Loucy (cell line): ENCODE data around the gene TPRX1.
"Not testable (repeated sequence)": the region's sequence is repeated elsewhere in the genome, so short reads cannot be mapped to it uniquely, and the experiment has no call there.

Experiments used
- H2AFZ ChIP-seq: fragments of 200-600 bp; sonication (generic); 2 replicates; pipeline ENCODE4 v1.6.0; 2016; ENCODE audit warnings: antibody characterized with exemption, mild to moderate bottlenecking, low read length, moderate library complexity
- H3F3A ChIP-seq: fragments of 200-600 bp; 2 replicates; pipeline ENCODE4 v1.6.0; 2016; ENCODE audit warnings: antibody characterized with exemption, low read depth, mild to moderate bottlenecking
- H3K27me3 ChIP-seq: fragments of 200-600 bp; sonication (generic); 2 replicates; pipeline ENCODE4 v1.6.1; 2014; ENCODE audit warnings: low read length, mild to moderate bottlenecking; ENCODE audit not compliant: insufficient read depth, poor library complexity, severe bottlenecking
- H3K36me3 ChIP-seq: fragments of 200-600 bp; sonication (generic); 2 replicates; pipeline ENCODE4 v1.6.1; 2016; ENCODE audit warnings: low read length; ENCODE audit not compliant: insufficient read depth
- H3K4me1 ChIP-seq: fragments of 200-600 bp; sonication (generic); 2 replicates; pipeline ENCODE4 v1.5.1; 2014; ENCODE audit warnings: low read length, mild to moderate bottlenecking; ENCODE audit not compliant: insufficient read depth, poor library complexity, severe bottlenecking
- H3K4me2 ChIP-seq: fragments of 200-600 bp; sonication (generic); 2 replicates; pipeline ENCODE4 v1.6.0; 2014; ENCODE audit warnings: antibody characterized with exemption, low read length, low read depth, mild to moderate bottlenecking; ENCODE audit not compliant: poor library complexity, severe bottlenecking
- H3K4me3 ChIP-seq: fragments of 200-600 bp; sonication (generic); 2 replicates; pipeline ENCODE4 v1.5.1; 2014; ENCODE audit warnings: low read length, mild to moderate bottlenecking, mixed read lengths; ENCODE audit not compliant: poor library complexity, severe bottlenecking
- H3K79me2 ChIP-seq: fragments of 200-600 bp; sonication (generic); 2 replicates; pipeline ENCODE4 v1.6.1; 2014; ENCODE audit warnings: low read length; ENCODE audit not compliant: insufficient read depth
- H3K9ac ChIP-seq: fragments of 200-600 bp; sonication (generic); 2 replicates; pipeline ENCODE4 v1.6.0; 2014; ENCODE audit warnings: mild to moderate bottlenecking, low read depth, low read length, moderate library complexity; ENCODE audit not compliant: poor library complexity, severe bottlenecking
- H3K9me2 ChIP-seq: fragments of 200-600 bp; sonication (generic); replicated peaks from 2 replicates; pipeline ENCODE4 v1.6.1; 2016; ENCODE audit warnings: low read depth, low read length, mixed read lengths
- H3K9me3 ChIP-seq: fragments of 200-600 bp; sonication (generic); 2 replicates; pipeline ENCODE4 v1.6.1; 2014; ENCODE audit warnings: mild to moderate bottlenecking, antibody characterized with exemption, low read length, low read depth; ENCODE audit not compliant: insufficient read depth
- H4K20me1 ChIP-seq: fragments of 200-600 bp; sonication (generic); 2 replicates; pipeline ENCODE4 v1.6.0; 2014; ENCODE audit warnings: antibody characterized with exemption, low read length, mild to moderate bottlenecking; ENCODE audit not compliant: insufficient read depth, poor library complexity, severe bottlenecking
- EZH2phosphoT487 ChIP-seq: fragments of 200-600 bp; IDR thresholded peaks from 2 replicates; pipeline ENCODE4 v1.6.1; 2018; ENCODE audit warnings: antibody characterized with exemption, mild to moderate bottlenecking, moderate library complexity, borderline replicate concordance
- TF ChIP-seq, protein P1 (sequence below): fragments of 200-600 bp; sonication (generic); conservative IDR thresholded peaks from 2 replicates; pipeline ENCODE4 v1.5.1; 2014; ENCODE audit warnings: mild to moderate bottlenecking, antibody characterized with exemption, low read length

Gene TPRX1

DNA sequence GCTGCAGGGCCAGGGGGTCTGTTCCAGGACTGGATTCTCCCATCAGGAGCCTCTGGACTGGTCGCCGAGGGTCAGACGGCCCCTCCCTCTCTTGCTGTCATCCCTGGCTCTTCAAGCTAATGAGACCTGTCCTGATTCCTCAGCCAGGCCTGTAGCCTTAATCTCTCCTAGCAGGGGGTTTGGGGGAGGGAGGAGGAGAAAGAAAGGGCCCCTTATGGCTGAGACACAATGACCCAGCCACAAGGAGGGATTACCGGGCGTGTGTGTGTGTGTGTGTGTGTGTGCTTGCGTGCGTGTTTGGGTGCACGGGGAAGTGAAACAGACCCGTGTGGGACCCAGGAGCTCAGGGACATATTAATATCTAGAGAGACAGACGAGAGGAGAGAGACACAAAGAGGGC is 15.5 kb upstream of the TPRX1 start:
- Histone ChIP-seq H3K36me3 (no peaks in the 10 kb centered on the region), H3K9me3 (no peaks in the 10 kb centered on the region), H3K9me2 (no peaks in the 10 kb centered on the region), H3K27me3 (no peaks in the 10 kb centered on the region), H3K79me2 (no peaks in the 10 kb centered on the region), H3K4me3 (no peak overlapping the region), H4K20me1 (no peaks in the 10 kb centered on the region), H3K4me2 (no peak overlapping the region), H2AFZ (no peak overlapping the region), H3K4me1 (no peaks in the 10 kb centered on the region), H3K9ac (no peak overlapping the region), H3F3A (no peaks in the 10 kb centered on the region)
- TF ChIP-seq EZH2phosphoT487, result no peak
- TF ChIP-seq, protein P1, sequence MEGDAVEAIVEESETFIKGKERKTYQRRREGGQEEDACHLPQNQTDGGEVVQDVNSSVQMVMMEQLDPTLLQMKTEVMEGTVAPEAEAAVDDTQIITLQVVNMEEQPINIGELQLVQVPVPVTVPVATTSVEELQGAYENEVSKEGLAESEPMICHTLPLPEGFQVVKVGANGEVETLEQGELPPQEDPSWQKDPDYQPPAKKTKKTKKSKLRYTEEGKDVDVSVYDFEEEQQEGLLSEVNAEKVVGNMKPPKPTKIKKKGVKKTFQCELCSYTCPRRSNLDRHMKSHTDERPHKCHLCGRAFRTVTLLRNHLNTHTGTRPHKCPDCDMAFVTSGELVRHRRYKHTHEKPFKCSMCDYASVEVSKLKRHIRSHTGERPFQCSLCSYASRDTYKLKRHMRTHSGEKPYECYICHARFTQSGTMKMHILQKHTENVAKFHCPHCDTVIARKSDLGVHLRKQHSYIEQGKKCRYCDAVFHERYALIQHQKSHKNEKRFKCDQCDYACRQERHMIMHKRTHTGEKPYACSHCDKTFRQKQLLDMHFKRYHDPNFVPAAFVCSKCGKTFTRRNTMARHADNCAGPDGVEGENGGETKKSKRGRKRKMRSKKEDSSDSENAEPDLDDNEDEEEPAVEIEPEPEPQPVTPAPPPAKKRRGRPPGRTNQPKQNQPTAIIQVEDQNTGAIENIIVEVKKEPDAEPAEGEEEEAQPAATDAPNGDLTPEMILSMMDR, result no peak

DNA sequence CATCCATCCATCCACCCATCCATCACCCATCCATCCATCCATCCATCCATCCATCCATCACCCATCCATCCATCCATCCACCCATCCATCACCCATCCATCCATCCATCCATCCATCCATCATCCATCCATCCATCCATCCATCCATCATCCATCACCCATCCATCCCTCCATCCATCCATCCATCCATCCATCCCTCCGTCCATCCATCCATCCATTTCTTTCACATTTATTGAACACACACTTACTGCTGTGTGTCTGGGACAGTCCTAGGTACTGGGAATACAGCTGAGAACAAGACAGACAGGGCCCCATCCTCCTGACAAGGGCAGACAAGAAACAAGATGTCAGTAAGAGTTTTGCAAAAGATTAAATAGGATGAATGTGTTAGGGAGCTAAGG is 13.9 kb upstream of the TPRX1 start:
- not testable (repeated sequence) for H3K4me3 ChIP-seq, H3K79me2 ChIP-seq, H4K20me1 ChIP-seq, H2AFZ ChIP-seq, H3K36me3 ChIP-seq, H3K9ac ChIP-seq, H3K4me2 ChIP-seq, H3K27me3 ChIP-seq, H3F3A ChIP-seq, H3K4me1 ChIP-seq, H3K9me3 ChIP-seq, H3K9me2 ChIP-seq

DNA sequence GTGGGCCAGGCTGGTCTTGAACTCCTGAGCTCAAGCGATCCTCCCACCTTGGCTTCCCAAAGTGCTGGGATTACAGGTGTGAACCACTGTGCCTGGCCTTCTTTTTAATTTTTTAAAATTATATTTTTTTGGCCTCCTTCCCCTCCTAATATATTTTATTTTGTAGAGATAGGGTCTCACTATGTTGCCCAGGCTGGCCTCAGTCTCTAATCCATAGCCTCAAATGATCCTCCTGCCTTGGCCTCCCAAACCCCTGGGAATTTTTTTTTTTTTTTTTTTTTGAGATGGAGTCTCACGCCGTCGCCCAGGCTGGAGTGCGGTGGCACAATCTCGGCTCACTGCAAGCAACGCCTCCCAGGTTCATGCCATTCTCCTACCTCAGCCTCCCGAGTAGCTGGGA is 11.9 kb upstream of the TPRX1 start:
- not testable (repeated sequence) for H3K36me3 ChIP-seq, H2AFZ ChIP-seq, H3K79me2 ChIP-seq, H3K9ac ChIP-seq, H3K9me3 ChIP-seq, H3K4me1 ChIP-seq, H3K4me3 ChIP-seq, H3K9me2 ChIP-seq, H3F3A ChIP-seq, H4K20me1 ChIP-seq, H3K27me3 ChIP-seq, H3K4me2 ChIP-seq

DNA sequence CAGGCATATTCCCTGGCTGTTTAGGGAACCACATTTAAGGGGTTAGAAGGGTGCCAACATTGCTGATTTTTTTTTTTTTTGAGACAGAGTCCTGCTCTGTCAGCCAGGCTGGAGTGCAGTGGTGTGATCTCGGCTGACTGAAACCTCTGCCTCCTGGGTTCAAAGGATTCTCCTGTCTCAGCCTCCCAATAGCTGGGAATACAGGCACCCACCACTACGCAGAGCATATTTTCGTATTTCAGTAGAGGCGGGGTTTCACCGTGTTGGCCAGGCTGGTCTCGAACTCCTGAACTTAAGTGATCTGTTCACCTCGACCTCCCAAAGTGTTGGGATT is 9.6 kb upstream of the TPRX1 start:
- H2AFZ ChIP-seq, result no peak overlapping the region
- no peaks in the 10 kb centered on the region for H3K27me3 ChIP-seq
- H3K4me3 ChIP-seq, result no peak overlapping the region
- no peaks in the 10 kb centered on the region for H3K9me3 ChIP-seq
- H3K9ac ChIP-seq, result no peak overlapping the region
- H3K79me2 ChIP-seq, result no peaks in the 10 kb centered on the region
- no peaks in the 10 kb centered on the region for H3K9me2 ChIP-seq
- TF ChIP-seq EZH2phosphoT487, result no peak
- TF ChIP-seq, protein P1, result no peak
- no peaks in the 10 kb centered on the region for H3K4me1 ChIP-seq
- H4K20me1 ChIP-seq, result no peaks in the 10 kb centered on the region
- H3K36me3 ChIP-seq, result no peaks in the 10 kb centered on the region
- no peaks in the 10 kb centered on the region for H3F3A ChIP-seq
- no peak overlapping the region for H3K4me2 ChIP-seq
